KMS-11 (cell line): ENCODE data around the gene HADH.
"Not testable (repeated sequence)": the region's sequence is repeated elsewhere in the genome, so short reads cannot be mapped to it uniquely, and the experiment has no call there.

Source experiments
- H2AFZ ChIP-seq: fragments of 200-600 bp; sonication (generic); 2 replicates; pipeline ENCODE4 v1.6.1; 2016; ENCODE audit warnings: antibody characterized with exemption, mixed run types, low read depth
- H3K27ac ChIP-seq: fragments of 200-600 bp; sonication (generic); 2 replicates; pipeline ENCODE4 v1.6.1; 2016; ENCODE audit warnings: mild to moderate bottlenecking, mixed run types
- H3K27me3 ChIP-seq: fragments of 200-600 bp; sonication (generic); 2 replicates; pipeline ENCODE4 v1.6.1; 2017; ENCODE audit warnings: mild to moderate bottlenecking, low read depth, mixed run types, moderate library complexity; ENCODE audit not compliant: insufficient read depth
- H3K36me3 ChIP-seq: fragments of 200-600 bp; sonication (generic); 2 replicates; pipeline ENCODE4 v1.6.1; 2017; ENCODE audit warnings: mild to moderate bottlenecking, mixed run types; ENCODE audit not compliant: insufficient read depth
- H3K4me1 ChIP-seq: fragments of 200-600 bp; sonication (generic); 2 replicates; pipeline ENCODE4 v1.6.1; 2016; ENCODE audit warnings: mild to moderate bottlenecking, low read depth, mixed run types; ENCODE audit not compliant: poor library complexity, severe bottlenecking
- H3K4me2 ChIP-seq: fragments of 200-600 bp; sonication (generic); 2 replicates; pipeline ENCODE4 v1.7.0; 2016; ENCODE audit warnings: mild to moderate bottlenecking, mixed run types
- H3K4me3 ChIP-seq: fragments of 200-600 bp; sonication (generic); IDR thresholded peaks from 2 replicates; pipeline ENCODE4 v1.6.1; 2017; ENCODE audit warnings: low read depth, low read length, mixed read lengths; ENCODE audit not compliant: insufficient read depth
- H3K79me2 ChIP-seq: fragments of 200-600 bp; sonication (generic); 2 replicates; pipeline ENCODE4 v1.6.1; 2016; ENCODE audit warnings: low read depth, mixed run types; ENCODE audit not compliant: insufficient read depth
- H3K9ac ChIP-seq: fragments of 200-600 bp; sonication (generic); 2 replicates; pipeline ENCODE4 v1.6.1; 2016; ENCODE audit warnings: mild to moderate bottlenecking, mixed run types
- H4K20me1 ChIP-seq: fragments of 200-600 bp; sonication (generic); 2 replicates; pipeline ENCODE4 v1.6.1; 2016; ENCODE audit warnings: mild to moderate bottlenecking, mixed run types; ENCODE audit not compliant: insufficient read depth
- TF ChIP-seq, protein P1 (sequence below): fragments of 200-600 bp; sonication (generic); conservative IDR thresholded peaks from 2 replicates; pipeline ENCODE4 v1.6.1; 2017; ENCODE audit warnings: low read depth, mild to moderate bottlenecking, antibody characterized with exemption, low read length, moderate library complexity, mixed read lengths

The HADH gene

DNA sequence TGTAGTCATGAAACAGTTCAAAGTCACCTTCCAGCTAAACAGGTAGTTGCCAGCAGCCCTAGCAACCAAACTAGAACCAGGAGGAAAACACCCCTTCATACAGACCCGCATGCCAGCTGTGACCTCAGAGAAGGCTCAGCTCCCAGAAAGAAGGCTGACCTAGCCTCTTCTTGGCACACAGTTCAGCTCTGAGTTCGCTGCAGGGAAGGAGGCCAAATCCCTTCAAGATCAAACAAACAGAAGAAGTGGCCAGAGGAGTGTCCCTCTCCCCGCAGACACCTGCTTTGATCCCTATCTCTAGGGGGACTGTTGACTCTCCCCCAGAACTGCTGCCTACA is 56.0 kb downstream of the HADH start:
- peaks cover 34% of the 10 kb centered on the region for H3K4me1 ChIP-seq
- no peak overlapping the region for H2AFZ ChIP-seq
- H3K36me3 ChIP-seq: no peaks in the 10 kb centered on the region
- 0 out of 2 replicates have a peak overlapping the region, but pooled peaks have one; percentile 82 for H3K4me2 ChIP-seq
- TF ChIP-seq, protein P1, sequence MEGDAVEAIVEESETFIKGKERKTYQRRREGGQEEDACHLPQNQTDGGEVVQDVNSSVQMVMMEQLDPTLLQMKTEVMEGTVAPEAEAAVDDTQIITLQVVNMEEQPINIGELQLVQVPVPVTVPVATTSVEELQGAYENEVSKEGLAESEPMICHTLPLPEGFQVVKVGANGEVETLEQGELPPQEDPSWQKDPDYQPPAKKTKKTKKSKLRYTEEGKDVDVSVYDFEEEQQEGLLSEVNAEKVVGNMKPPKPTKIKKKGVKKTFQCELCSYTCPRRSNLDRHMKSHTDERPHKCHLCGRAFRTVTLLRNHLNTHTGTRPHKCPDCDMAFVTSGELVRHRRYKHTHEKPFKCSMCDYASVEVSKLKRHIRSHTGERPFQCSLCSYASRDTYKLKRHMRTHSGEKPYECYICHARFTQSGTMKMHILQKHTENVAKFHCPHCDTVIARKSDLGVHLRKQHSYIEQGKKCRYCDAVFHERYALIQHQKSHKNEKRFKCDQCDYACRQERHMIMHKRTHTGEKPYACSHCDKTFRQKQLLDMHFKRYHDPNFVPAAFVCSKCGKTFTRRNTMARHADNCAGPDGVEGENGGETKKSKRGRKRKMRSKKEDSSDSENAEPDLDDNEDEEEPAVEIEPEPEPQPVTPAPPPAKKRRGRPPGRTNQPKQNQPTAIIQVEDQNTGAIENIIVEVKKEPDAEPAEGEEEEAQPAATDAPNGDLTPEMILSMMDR: no peak
- H4K20me1 ChIP-seq: no peaks in the 10 kb centered on the region
- H3K27ac ChIP-seq: no peak overlapping the region
- H3K79me2 ChIP-seq: no peaks in the 10 kb centered on the region
- H3K9ac ChIP-seq: no peak overlapping the region
- no peaks in the 10 kb centered on the region for H3K27me3 ChIP-seq
- H3K4me3 ChIP-seq: no peak overlapping the region

DNA sequence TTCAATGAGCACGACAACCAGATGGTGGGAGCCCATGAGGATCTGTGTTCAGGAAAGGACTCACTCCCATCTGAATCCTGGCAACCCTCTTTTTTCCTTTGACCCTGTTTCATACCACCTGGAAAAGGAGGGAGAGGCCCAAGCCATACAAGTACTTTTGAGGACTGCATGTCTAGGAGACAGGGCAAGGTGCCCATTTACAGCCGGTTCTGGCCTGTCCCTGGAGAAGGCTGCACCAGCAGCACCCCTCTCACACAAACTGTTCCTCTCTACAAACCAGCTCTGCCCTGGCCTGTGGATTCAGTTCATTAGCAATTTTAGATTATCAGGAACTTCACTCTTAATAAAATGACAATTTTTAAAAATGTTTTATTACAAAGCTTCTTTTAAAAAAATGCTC is 57.5 kb downstream of the HADH start:
- Histone ChIP-seq H3K36me3 (no peaks in the 10 kb centered on the region), H3K27ac (no peak overlapping the region)

DNA sequence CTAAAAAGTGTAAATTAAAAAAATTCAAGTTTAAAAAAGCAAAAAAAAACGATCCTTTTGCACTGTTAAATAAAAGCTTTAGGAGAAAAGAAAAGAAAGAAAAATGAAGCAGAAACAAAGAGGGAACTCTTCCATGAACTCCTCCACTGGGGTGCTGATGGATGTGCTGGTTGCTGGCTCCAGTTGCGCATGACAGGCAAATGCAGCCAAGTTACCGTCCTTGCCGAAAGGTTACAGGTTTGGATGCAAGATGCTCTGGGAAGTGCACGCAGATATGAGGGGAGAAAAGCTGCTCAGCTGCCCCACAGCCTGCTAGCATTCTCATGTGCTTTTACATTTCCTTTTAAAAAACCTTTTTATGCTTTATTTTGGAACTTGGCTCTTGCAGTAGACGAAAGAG is 58.5 kb downstream of the HADH start:
- Histone ChIP-seq H3K4me3 (no peak overlapping the region), H3K4me2 (no peak overlapping the region), H2AFZ (no peak overlapping the region), H3K36me3 (no peaks in the 10 kb centered on the region), H3K9ac (no peak overlapping the region), H3K27ac (no peak overlapping the region), H3K79me2 (no peaks in the 10 kb centered on the region), H3K27me3 (no peaks in the 10 kb centered on the region), H4K20me1 (no peaks in the 10 kb centered on the region), H3K4me1 (peaks cover 37% of the 10 kb centered on the region)
- TF ChIP-seq, protein P1: no peak

More for the DNA sequence above, 57.5 kb downstream of the HADH start:
- H4K20me1 ChIP-seq: no peaks in the 10 kb centered on the region
- no peak overlapping the region for H3K4me2 ChIP-seq
- no peaks in the 10 kb centered on the region for H3K27me3 ChIP-seq
- no peak overlapping the region for H3K4me3 ChIP-seq
- TF ChIP-seq, protein P1: no peak
- peaks cover 34% of the 10 kb centered on the region for H3K4me1 ChIP-seq
- no peak overlapping the region for H3K9ac ChIP-seq
- H2AFZ ChIP-seq: no peak overlapping the region
- no peaks in the 10 kb centered on the region for H3K79me2 ChIP-seq

DNA sequence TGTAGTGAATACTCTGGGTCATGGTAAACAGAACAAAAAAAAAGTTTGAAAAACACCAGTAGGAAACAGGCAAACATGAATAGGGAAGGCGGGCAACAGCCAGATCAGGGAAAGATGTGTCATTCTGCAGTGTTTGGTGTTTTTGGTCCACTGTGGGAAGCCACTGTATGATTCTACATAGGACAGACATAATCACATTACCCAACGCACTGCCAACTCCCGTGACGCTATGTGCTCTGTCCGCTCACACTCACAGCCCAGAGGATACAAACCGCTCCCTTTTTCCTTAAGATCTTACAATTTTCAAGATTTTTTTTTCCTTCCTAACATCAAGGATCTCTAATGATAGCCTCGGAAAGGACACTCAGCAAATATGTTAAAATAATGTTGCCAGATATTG is 59.3 kb downstream of the HADH start:
- Histone ChIP-seq H3K9ac (no peak overlapping the region), H3K4me2 (no peak overlapping the region), H3K27ac (no peak overlapping the region), H3K27me3 (no peaks in the 10 kb centered on the region), H3K79me2 (no peaks in the 10 kb centered on the region), H2AFZ (no peak overlapping the region), H3K4me3 (no peak overlapping the region), H3K4me1 (peaks cover 37% of the 10 kb centered on the region), H3K36me3 (no peaks in the 10 kb centered on the region), H4K20me1 (no peaks in the 10 kb centered on the region)
- TF ChIP-seq, protein P1: no peak

DNA sequence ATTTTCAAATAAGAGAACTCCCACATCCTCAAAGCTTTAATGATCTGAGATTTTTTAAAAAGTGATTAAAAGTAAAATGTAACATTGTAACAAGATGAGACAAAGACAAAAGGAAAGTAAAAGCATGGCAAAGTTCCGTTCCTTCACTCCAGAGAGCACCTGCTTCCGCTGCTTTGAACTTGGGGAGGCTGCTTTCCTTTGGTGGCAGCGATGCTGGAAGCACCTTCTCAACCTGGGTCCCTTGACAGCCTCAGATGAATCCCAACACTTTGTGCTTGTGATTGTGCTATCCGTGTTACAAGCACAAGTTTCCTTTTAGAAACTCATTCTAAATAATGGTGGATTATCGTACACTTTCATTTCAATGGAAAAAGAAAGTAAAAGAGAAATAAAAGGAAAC is 59.7 kb downstream of the HADH start:
- H3K4me2 ChIP-seq: no peak overlapping the region

DNA sequence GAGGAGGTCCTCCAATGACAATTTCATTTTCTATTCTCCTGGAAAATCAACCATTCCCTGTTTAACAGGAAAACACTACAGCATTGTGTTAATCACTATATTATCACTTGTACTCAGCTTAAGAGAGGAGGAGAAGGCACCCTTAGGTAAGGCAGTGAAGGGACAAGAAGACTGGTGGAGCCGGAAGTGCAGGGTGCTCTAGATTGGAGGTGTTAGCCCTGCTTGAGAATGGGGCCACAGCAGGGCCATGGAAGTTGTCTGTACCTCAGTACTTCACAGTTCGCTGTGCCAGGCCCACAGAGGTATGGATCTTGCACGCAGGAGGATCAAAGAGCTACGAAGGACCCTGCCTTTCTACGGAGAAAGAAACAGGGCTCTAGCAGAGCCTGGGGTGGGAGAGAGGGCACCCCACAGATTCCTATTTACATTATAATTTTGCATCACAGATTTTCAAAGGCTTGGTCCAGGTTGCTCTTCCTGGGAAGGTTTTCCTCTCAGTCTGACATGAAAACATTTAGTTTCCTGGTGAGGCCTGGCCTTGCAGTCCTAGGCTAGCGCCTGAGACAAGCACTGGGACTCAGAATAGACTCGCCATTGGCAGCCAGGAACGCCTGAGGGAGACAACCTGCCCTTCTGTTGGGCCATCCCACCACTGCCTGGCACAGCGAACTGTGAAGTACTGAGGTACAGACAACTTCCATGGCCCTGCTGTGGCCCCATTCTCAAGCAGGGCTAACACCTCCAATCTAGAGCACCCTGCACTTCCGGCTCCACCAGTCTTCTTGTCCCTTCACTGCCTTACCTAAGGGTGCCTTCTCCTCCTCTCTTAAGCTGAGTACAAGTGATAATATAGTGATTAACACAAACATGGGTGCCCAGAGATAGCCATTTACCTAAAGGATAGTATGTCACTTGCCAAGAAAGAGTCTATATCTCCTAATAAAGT is 60.8 kb downstream of the HADH start:
- H3K79me2 ChIP-seq, H4K20me1 ChIP-seq, H3K27me3 ChIP-seq, H3K36me3 ChIP-seq, H3K9ac ChIP-seq, H3K4me3 ChIP-seq, H3K27ac ChIP-seq, H2AFZ ChIP-seq, H3K4me2 ChIP-seq: not testable (repeated sequence)
- H3K4me1 ChIP-seq: peaks cover 27% of the 10 kb centered on the region

More for the DNA sequence above, 59.7 kb downstream of the HADH start:
- Histone ChIP-seq H3K27me3 (no peaks in the 10 kb centered on the region), H3K4me3 (no peak overlapping the region), H3K79me2 (no peaks in the 10 kb centered on the region), H2AFZ (no peak overlapping the region), H4K20me1 (no peaks in the 10 kb centered on the region), H3K36me3 (no peaks in the 10 kb centered on the region), H3K9ac (no peak overlapping the region), H3K4me1 (peaks cover 37% of the 10 kb centered on the region), H3K27ac (no peak overlapping the region)
- TF ChIP-seq, protein P1: no peak
